Esophagus squamous epithelium (tissue), 5 donors: Measurements from ENCODE around the gene MEGF10. TPM values are rescaled to one million over a fixed set of nuclear protein-coding genes. Genes with fewer than 3 reads are reported as not detected.

ENCODE experiments used
- DNase-seq: peaks from one replicate; lab custom pipeline; 2025; lab: John Stamatoyannopoulos, UW
- H3K27ac ChIP-seq, 4 donors: fragments of 200-600 bp; sonication (generic); one replicate each; pipeline ENCODE4 v1.5.1; 2016 to 2019; ENCODE audit warnings: mild to moderate bottlenecking in 1 of 4
- H3K27me3 ChIP-seq, 4 donors: fragments of 200-600 bp; sonication (generic); 1 replicate in 3 of 4; 2 replicates in 1 of 4; pipeline versions ENCODE4 v1.5.1 to v1.6.0; 2017 to 2021; ENCODE audit warnings: antibody characterized with exemption in 1 of 4
- H3K36me3 ChIP-seq, 3 donors: fragments of 200-600 bp; sonication (generic); one replicate each; pipeline ENCODE4 v1.5.1; 2016 to 2019
- H3K4me1 ChIP-seq, 3 donors: fragments of 200-600 bp; sonication (generic); one replicate each; pipeline ENCODE4 v1.5.1; 2017 to 2019
- H3K4me3 ChIP-seq, 4 donors: fragments of 200-600 bp; sonication (generic); 1 replicate in 3 of 4; 2 replicates in 1 of 4; pipeline ENCODE4 v1.5.1; 2016 to 2019; ENCODE audit warnings: mild to moderate bottlenecking in 2 of 4, moderate library complexity in 1 of 4
- H3K9me3 ChIP-seq, 3 donors: fragments of 200-600 bp; sonication (generic); one replicate each; pipeline ENCODE4 v1.5.1; 2016 to 2019
- CTCF ChIP-seq, 6 experiments: fragments of 450-650 bp in 4 of 6; fragments of 200-600 bp in 2 of 6; sonication (generic) in 2 of 6; IDR thresholded peaks; one replicate each; pipeline ENCODE4 v1.5.1; 2016 to 2019; ENCODE audit warnings: antibody characterized with exemption in 6 of 6, mild to moderate bottlenecking in 4 of 6, moderate library complexity in 4 of 6
- POLR2A ChIP-seq, 4 donors: fragments of 450-650 bp; IDR thresholded peaks; one replicate each; pipeline ENCODE4 v1.6.1; 2017; ENCODE audit warnings: antibody characterized with exemption in 4 of 4, mild to moderate bottlenecking in 4 of 4, moderate library complexity in 3 of 4
- WGBS, 2 donors: methylation state at CpG; one replicate each; pipeline ENCODE4 v1.1.5; 2018; 5-methylcytosine and 5-hydroxymethylcytosine counted together
- intact Hi-C: fragments of 100-400 bp; cut with DNase I; formaldehyde crosslinking; loops from one replicate; pipeline ENCODE4 v1.15.0; 2022
- total RNA-seq, 4 donors: library from RNA; depleted of rRNA; stranded (reverse); fragments of >200 nt; gene quantifications; one replicate each; pipeline ENCODE4 v1.1.0, GENCODE V29; 2016
- donor health status: DM: yes; HTN: yes; CAD: no.

The MEGF10 gene
- total RNA-seq, 4 donors from 2014 or later = 1.1 TPM; not detected in 3

- Histone ChIP-seq H3K4me3 (no peak overlapping the region), H3K27me3 (peaks cover 0 to 3% (median 0%) of the 10 kb centered on the region in 4 donors), H3K9me3 (no peaks in the 10 kb centered on the region), H3K36me3 (no peaks in the 10 kb centered on the region), H3K4me1 (no peaks in the 10 kb centered on the region), H3K27ac (no peak overlapping the region)
- WGBS, 2 donors = 60 to 61% methylated on average over 1 of the region's 1 CpG
- TF ChIP-seq POLR2A (IDR thresholded peaks at IDR 0.05) = no peak
- DNase-seq = no peak
- intact Hi-C loops = no loop called here
Measured at GRCh38 chr5:127444171-127444570, 153.6 kb downstream of the MEGF10 start.

GRCh38 chr5:127445328-127445727, 154.7 kb downstream of the MEGF10 start:
- H3K27me3 ChIP-seq = peaks cover 0 to 3% (median 0%) of the 10 kb centered on the region in 4 donors
- WGBS, 2 donors = 58 to 63% methylated on average over 4 of the region's 4 CpGs

GRCh38 chr5:127446626-127447025, 156.0 kb downstream of the MEGF10 start:
- Histone ChIP-seq H3K27ac (no peak overlapping the region), H3K27me3 (peaks cover 0 to 3% (median 0%) of the 10 kb centered on the region in 4 donors), H3K4me3 (no peak overlapping the region), H3K36me3 (no peaks in the 10 kb centered on the region), H3K4me1 (no peaks in the 10 kb centered on the region), H3K9me3 (no peaks in the 10 kb centered on the region)
- TF ChIP-seq POLR2A (IDR thresholded peaks at IDR 0.05) (no peak), CTCF (IDR thresholded peaks at IDR 0.05) (no peak)
- DNase-seq = no peak
- intact Hi-C loops = no loop called here
- 73 to 88% methylated on average over 2 of the region's 2 CpGs for WGBS, 2 donors

More at GRCh38 chr5:127445328-127445727, 154.7 kb downstream of the MEGF10 start:
- no peaks in the 10 kb centered on the region for H3K36me3 ChIP-seq
- H3K4me3 ChIP-seq = no peak overlapping the region
- H3K27ac ChIP-seq = no peak overlapping the region
- intact Hi-C loops = no loop called here
- no peaks in the 10 kb centered on the region for H3K4me1 ChIP-seq
- no peak for DNase-seq
- no peak for TF ChIP-seq POLR2A (IDR thresholded peaks at IDR 0.05)
- TF ChIP-seq CTCF (IDR thresholded peaks at IDR 0.05) = no peak
- H3K9me3 ChIP-seq = no peaks in the 10 kb centered on the region

DNA sequence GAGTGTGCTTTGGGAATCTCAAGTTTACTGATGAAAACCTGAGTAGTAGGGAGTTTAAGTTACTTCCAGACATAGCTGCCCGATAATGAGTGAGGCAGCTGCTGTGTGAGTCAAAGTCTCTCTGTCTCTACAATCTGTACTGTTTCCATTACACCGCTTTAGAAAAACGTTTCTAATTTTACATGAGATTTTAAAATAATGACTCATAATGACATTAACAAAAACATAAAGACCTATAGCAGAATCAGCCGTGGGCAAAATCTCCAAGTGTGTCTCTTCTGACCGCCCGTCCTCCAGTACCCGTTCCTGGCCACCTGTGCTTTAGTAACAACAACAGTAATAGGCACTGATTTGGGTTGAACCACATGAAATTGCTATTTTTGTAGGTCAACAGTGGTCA, 157.2 kb downstream of the MEGF10 start:
- Histone ChIP-seq H3K27ac (no peak overlapping the region), H3K36me3 (no peaks in the 10 kb centered on the region), H3K4me1 (no peaks in the 10 kb centered on the region), H3K9me3 (no peaks in the 10 kb centered on the region), H3K4me3 (no peak overlapping the region), H3K27me3 (peaks cover 0 to 3% (median 0%) of the 10 kb centered on the region in 4 donors)
- intact Hi-C loops = no loop called here
- WGBS, 2 donors = 62 to 68% methylated on average over 7 of the region's 7 CpGs
- TF ChIP-seq CTCF (IDR thresholded peaks at IDR 0.05) = no peak
- no peak for DNase-seq

DNA sequence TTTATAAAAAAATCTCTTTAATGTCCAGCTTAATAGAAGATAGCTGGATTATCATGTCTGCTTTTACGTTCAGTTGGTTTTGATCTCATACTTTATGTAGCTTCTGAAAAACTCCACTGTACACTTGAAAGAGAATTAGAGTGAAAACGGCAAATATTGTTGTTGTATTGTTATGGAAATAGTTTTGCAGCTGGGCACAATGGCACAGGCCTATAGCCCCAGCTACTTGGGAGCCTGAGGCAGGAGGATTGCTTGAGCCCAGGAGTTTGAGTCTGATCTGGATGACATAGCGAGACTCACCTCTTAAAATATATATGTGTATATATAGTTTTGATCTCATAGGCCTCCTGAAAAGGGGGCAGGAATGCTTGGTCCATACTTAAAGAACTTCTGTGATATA, 159.4 kb downstream of the MEGF10 start:
- no peak for TF ChIP-seq CTCF (IDR thresholded peaks at IDR 0.05)
- TF ChIP-seq POLR2A (IDR thresholded peaks at IDR 0.05) = no peak
- H3K27ac ChIP-seq = no peak overlapping the region
- no peaks in the 10 kb centered on the region for H3K36me3 ChIP-seq
- intact Hi-C loops = no loop called here
- no peaks in the 10 kb centered on the region for H3K27me3 ChIP-seq
- no peak for DNase-seq
- no peaks in the 10 kb centered on the region for H3K9me3 ChIP-seq
- WGBS, 2 donors = 72 to 74% methylated on average over 3 of the region's 3 CpGs
- no peak overlapping the region for H3K4me3 ChIP-seq
- H3K4me1 ChIP-seq = no peaks in the 10 kb centered on the region

DNA sequence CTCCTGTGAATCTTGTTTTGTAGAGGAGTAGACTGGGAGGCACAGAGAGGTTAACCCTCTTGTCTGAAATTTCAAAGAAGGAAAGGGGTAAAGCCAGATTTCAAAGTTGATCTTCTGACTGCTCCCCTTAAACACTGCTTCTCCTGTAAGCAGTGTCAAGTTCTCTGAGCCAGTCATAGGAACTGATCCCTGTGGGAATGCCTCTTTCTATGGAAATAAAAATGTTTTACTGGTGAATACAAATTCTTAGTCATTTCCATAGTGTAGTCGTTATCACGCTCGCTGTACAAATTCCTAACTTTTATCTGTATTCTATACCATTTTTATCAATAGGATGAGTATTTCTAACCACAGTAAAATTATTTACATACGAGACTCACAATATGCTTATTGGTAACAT, 160.5 kb downstream of the MEGF10 start:
- DNase-seq = no peak
- no peaks in the 10 kb centered on the region for H3K36me3 ChIP-seq
- no peak for TF ChIP-seq CTCF (IDR thresholded peaks at IDR 0.05)
- no peak for TF ChIP-seq POLR2A (IDR thresholded peaks at IDR 0.05)
- intact Hi-C loops = no loop called here
- H3K4me1 ChIP-seq = no peaks in the 10 kb centered on the region
- no peak overlapping the region for H3K4me3 ChIP-seq
- 89 to 90% methylated on average over 4 of the region's 4 CpGs for WGBS, 2 donors
- no peak overlapping the region for H3K27ac ChIP-seq
- no peaks in the 10 kb centered on the region for H3K27me3 ChIP-seq
- H3K9me3 ChIP-seq = no peaks in the 10 kb centered on the region
